Measurements from ENCODE around the gene OSTC.
A peak's percentile ranks its signal among the peaks of the same experiment; 100 is the strongest.

The OSTC gene

DNA sequence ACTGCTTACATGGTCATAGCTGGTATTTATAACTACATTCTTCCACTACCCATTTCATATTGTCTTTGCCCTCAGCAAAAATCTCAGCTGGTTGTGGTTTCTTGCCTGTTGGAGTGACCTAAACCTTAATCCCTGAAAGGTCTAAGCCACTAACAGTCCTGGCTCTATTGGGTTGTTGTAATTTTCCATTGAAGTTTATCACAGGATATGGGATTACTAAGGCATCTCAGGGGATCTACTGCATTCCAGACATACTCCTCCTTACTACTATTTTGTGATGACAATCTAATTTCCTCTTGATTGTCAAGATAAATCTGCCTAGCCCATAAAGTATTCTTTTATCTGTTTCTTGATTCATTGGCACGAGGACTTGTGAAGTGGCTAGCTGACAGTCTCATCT lies 6.2 kb upstream of the OSTC start:
- no peak for DNase-seq

DNA sequence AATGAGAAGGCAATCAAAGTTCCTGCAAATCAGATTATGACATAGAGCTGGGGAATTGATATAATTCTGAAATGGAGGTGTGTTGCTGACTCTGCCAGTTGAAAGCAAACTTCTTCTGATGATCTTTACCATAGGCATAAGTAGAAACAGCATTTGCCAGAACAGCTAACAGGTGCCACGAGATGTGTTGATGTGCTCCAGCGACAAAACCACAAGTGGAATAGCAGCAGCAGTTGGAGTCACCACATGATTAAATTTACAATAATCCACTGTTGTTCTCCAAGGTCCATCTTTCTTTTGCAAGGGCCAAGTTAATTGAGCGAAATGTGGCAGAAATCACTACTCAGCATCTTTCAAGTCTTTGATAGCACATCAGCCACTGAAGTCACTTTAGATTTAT lies 3.7 kb upstream of the OSTC start:
- DNase-seq = no peak

DNA sequence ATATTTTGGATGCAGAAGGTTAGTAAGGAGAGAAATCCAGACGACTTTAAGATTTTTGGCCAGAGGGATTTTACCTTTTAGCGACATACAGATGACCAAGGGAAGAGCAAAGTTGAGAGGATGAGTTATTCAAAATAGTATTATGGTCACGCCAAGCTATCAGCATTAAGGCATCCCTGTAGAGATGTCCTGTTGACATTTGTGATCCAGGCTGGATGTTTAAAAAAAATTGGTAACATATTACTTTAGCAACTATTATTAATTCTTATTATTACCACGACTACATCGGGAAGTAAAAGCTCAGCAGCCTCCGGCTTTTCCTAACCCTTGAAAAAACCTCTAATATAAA lies 562 bp upstream of the OSTC start:
- no peak for DNase-seq

DNA sequence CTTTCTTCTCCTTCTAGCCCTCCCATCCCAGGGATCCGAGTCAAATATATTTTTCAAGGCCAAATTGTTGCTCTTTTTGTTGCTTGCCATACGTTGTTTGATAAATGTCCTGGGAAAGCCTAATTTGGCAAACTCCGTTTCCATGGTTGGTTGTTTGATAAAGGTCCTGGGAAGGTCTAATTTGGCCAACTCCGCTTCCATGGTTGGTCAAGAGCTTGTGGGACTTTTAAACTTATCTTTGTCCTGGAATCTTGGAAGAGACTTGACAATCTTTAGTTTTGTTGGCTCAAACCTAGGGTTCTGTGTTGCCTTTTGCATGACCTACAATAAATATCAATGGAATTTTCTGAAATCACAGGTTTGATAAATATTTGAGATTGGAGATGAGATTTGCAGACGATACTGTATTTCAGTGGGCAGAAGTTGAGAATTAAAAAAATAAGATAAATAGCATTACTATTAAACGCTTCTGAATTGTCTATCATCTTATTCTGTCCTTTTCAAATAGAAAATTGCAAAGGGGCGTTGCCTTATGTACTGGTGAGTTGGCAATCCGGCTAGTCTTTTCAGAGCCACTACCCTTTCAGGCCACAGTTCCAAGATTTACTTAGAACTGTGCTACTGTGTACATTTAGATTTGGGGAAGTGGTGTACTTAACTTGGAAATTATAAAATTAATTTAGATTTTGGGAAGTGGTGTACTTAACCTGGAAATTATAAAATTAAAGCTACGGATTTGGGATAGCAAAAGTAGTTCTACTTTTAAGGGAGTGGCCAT lies 804 bp downstream of the OSTC start:
- no peak for DNase-seq

DNA sequence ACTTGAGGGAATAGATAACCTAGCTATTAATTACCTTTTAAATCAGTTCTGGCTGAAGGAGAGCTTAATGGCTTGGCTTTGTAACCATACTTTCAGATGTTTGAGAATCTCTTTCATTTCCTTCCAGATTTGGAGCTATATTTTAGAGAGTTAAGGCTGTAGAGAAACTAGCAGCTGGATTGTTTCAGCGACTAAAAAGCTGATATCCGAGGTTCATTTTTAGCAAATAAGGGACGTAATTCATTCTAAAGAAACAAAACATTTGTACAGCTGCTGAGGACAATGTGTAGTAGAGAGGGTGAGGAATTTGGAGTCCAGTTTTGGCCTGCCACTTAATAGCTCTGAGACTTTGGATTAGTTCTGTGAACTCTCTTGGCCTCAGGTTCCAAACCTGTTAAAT lies 12.2 kb downstream of the OSTC start:
- DNase-seq = no peak

DNA sequence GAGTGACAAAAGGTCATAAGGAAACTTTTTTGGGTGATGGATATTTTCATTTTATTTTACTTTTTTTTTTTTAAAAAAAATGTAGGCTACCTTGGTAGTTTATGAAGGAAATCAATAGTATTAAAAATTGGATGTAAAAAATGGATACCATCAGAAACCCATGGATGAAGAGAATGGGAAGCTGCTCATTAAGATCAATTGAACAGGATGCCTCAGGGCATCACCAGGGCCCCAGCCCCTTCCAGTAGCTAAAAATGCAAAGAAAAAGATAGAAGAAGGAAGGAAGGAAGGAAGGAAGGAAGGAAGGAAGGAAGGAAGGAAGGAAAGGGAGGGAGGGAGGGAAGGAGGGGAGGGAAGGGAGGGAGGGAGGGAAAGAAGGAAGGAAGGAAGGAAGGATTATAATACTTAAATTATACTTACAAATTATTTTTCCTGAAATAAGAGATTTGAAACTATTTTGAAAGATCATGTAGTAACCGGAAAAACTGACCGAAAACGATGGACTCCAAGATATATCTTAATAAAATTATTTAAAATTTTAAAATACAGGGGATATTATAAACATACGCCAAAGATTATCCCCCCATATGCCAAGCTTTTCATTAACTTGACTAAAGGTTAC lies 24.1 kb downstream of the OSTC start:
- DNase-seq = no peak

DNA sequence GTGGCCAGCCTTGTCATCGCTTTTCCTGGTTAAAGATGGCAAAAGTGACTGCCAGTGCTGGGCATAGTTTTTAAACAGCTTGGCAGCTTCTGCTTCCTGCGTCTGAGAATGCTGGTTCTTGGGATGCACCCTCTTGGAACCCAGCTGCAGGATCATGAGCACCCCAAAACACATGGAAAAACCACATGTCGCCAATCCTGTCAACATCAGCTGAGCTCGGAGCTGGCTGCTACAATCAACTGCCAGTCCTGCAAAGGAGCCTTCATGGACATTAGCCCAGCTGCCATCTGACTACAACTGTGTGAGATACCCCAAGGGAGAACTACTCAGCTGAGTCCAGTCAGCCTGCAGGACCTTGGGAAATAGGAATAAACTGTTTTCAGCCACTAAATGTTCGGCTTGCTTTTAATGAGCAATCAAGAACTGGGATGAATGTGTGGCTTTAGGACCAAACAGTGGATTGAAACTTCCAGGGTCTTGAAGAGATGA lies 31.0 kb downstream of the OSTC start:
- DNase-seq = peak in 1 of 56 donors; percentile 2

DNA sequence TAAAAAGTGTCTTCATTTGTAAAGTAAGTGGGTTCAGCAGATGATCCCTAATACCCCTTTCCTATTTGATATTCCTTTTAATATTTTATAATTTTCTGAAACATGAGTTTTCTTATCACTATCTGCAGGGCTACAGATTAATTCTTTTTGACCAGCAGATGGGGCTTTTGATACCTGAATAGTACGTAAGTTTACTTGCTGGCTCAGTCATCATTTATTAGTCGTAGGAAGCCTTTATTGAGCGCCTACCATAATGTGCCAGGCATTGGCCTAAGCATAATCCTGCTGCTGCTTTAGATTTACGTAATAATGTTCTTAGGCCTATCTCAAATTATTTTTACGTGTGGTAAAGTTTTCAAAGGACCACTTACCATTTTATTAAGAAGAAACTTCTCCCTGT lies 33.1 kb downstream of the OSTC start:
- DNase-seq = peak in 1 of 56 donors; percentile 3

DNA sequence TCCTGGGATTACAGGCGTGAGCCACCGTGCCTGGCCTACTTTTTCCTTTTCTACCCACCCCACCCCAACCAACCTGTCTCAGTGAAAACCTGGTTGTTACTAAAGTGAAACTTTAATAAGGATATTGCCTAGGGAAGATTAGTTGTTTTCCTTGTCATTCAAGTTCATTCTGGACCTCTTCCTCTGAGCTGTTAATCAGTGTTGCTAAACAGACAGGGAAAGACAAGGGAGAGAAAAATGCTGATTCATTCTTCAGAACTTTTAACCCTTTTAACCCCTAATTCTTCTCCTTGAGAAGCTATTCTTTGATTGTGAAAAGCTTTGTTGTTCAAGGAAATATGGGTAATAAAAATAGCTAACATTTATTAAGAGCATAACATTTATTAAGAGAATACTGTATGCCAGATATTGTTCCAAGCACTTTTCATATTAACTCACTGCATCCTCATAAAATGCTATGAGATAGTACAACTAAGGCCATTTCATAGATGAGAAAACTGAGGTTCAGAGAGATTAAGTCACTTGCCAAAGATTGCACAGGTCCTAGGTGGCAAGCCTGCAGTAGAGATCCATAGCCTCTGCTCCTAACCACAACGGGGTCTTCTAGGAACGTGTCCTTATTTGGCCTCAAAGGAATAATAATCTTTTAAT lies 34.8 kb downstream of the OSTC start:
- DNase-seq = no peak

DNA sequence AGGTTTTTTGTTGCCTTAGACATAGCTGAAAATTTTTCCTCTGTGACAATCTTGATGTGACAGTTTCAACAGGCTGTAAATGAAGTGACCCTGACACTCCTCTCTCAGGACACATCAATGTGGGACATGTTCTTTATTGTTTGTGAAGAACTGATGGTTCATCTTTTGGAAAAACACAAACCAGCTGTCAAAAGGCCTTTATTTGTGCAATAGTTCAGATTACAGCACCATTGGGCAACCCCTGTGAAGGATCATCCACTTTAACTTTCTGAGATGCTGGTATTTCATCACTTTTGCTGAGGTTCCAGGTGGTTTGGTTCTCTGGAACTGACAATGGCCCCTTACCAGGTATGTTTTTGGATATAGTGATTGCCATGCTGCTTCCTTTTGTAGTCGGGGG lies 40.3 kb downstream of the OSTC start:
- DNase-seq = no peak

DNA sequence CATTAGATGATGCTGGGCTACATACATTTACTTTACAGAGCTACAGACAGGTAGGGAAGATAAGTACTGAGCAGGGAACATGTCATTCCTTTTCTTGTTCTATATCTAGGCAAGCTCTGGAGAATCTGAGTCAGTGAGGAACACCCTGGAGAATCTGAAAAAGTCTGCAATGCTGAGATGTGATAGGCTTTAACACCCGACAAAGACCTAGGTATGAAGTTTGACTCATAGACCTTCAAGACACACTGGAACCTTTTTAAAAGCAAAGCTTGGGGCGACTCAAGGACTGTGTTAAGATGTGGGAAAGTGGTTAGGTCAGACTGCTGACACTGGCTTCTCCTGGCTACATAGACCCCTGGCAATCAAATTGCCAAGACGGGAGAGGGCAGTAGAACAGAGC lies 42.8 kb downstream of the OSTC start:
- DNase-seq = no peak

DNA sequence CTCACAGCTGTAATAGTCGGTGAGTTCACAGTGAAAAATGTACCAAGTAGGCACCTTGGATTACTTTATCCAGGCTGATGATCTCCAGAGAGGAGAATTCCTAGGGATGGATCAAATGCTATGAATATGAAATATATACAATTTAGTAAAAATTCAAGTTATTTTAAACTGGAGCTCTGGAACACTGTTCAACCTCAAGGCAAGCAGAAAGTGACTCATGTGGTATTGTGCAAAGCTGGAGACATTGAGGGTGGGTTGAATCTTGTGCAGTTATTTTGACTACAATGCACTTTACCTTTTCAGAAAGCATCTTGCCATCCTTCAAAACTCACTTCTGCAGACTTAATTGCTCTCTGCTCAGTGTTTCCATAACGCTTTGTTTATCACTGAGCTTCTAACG lies 43.4 kb downstream of the OSTC start:
- no peak for DNase-seq

DNA sequence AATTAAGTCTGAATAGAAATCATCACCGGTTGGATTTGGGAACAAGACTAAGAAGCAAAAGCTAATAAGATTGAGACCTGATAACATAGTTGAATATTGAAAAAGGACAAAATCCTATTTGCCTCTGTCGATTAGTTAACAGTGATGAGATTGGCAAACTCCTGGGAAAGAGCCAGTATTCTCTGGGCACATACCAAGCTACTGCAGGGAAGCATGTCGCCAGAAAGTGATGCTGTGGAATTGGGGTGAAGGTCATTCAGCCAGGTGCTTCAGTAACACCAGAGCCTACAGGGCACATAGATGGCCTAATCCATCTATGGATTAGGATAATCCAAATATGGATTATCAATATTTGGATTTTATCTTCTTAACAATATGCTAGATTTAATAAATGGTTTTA lies 44.0 kb downstream of the OSTC start:
- no peak for DNase-seq

DNA sequence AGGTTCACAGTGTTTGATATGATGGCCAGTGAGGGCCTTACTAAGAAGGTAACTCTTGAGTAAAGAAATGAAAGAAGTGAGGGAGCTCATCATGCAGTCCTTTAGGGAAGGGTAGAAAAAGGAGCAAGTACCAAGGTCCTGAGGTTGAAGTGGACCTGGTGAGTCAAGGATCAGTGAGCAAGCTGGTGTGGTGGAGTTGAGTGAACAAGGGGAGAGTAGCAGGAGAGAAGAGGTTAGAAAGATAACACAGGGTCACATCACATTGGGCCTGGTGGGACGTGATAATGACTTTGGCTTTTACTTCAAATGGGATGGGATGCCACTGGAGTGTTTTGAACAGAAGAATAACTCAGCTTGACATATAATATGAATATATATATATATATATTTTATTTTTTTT lies 44.7 kb downstream of the OSTC start:
- no peak for DNase-seq

DNA sequence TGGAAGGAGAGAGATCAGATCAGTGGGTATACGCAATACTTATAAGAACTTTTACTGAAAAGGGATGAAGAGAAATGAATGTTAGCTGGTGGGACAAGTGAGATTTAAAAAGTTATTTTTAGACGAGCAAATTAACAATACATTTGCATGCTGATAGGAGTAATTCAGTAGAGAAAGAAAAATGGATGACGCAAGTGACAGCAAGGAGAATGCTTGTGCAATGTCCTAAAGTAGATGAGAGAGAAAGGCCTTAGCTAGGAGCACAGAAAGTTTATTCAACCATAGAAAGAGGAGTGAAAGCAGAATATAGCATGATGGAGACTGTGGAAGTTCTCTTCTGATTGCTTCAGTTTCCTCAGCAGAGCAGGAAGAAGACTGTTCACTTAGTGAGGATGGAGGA lies 45.8 kb downstream of the OSTC start:
- DNase-seq = no peak

DNA sequence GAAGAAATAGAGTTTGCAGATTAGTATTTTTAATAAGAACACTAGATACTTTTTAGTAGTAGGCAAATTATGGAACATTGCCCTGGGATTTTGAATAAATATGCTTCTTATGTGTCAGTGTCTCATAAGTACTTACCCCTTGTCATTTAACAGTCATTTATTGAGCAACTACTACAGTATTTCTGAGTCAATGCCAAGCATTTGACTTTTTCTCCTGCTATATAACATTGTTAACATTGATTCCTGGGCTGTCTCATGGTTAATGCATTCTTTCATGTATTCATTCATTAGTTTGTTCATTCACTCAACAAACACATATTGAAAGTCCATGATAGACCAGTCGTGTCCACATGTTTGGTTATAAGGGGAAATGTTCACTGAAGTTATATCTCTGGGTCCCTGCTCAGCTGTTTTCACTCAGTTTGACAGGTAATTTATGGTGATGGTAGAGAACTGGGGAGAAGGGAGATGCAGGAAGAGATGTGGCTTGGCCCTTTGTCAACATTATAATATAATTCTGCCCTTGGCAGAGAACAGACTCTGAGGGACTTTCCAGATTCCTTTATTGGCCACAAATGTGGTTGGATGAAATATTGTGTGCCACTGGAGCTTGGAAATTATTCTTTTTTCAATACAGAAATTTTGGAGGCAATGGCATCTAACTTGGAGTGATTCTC lies 49.8 kb downstream of the OSTC start:
- DNase-seq = no peak

DNA sequence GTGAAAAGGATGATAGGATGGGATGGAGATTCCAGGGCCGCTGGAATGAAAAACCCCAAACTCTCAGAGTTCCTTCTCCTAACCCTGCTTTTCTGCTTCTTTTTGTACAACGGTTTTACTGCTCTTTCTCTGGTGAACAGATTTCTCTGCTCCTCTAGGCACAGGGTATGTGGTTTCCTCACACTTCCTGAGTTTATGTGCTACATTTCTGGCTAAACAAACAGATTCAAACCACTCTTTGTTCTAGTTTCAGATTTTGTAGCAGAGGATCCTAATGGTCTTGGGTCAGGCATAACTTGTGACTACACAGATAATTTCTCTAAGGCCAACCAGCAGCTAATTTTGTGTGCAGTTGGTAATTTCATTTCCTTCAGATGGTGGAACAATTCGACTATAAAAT lies 52.6 kb downstream of the OSTC start:
- DNase-seq = no peak

DNA sequence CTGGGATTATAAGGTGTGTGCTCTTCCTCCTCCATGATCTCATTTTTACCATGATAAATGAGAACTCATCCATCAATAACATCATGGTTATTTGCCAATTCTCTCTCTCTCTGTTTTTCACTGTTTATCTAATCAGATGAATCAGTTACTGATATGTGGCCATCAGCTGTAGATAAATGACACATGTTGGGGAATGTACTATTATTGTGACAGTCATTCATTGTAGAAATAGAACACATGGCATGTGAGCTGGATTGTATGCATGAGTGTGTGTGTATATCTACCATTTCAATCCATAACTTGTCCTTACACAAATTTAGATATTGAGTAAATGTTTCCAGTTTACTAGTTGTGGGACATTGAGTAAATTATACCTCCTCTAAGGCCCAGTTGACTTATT lies 53.0 kb downstream of the OSTC start:
- no peak for DNase-seq

DNA sequence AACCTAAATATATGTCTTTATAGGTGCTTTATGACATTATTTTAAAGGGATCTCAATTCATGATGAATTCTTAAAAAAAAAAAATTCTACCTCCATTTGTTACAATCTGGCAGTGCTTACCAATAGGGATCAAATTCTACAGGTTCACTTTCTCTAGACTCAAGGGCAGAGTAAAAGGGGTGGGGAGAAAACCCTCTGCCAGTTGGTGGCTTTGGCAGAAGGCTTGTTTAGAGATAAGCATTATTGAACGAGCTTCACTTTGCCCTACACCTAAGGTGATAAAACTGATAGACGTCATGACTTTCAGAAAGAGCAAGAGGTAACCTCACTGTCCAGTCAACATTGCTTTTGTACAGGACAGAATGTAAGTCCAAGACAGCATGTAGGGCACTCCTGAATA lies 53.6 kb downstream of the OSTC start:
- no peak for DNase-seq

DNA sequence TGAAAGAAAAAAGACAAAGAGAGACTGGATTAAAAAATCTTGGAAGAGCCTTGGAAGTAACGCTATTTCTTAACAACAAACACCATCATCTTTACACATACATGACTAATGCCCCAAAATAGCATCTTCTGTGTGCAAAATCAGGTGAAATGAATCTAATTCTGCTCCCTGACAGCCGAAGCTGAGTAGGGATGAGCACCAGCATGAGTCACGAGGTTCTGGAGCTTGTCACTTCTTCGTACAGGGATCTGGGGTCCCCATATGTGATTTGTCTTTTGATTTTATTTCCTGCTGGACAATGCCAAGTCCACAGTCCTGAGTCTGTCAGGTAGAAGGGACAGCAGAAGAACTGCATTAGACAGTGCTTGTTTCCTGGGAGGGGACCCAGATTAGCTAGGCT lies 55.9 kb downstream of the OSTC start:
- peak in 2 of 56 donors; percentile 3 to 41 for DNase-seq

DNA sequence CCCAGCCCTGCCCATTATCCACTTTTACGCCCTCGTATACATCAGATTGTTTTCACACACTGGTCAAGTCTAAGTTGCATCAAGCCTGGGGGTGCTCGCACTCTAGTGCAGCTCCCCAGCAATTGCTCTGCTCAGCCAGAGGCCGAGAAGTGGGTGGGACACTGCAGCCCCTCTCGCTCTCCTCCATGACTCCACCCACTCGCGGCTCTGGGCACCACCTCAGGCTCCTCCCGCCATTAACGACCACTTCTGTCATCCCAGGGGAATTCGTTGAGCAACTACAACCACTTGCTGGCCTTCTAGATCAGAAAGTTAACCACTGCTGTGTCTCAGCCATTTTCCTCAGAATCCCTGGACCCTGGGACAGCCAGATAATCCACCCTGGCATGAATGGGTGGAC lies 58.8 kb downstream of the OSTC start:
- DNase-seq = no peak

DNA sequence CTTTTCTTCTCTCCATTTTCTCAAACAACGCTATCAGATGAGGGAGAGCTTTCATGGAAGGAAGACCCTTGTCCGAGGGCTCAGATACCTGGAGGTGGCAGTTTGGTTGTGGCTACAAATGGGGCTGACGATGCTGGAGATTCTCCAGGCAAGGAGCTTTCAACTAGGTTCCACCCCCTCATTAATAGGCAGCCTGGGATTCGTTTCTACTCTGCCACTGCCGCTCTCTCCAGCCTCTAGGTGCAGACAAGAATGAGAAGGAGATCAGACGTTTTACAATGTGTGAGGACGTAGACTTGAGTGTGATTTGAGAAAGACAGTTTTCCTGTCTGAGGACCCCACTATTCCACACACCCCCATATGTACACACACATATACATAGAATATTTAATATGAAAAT lies 59.3 kb downstream of the OSTC start:
- no peak for DNase-seq

Data from amygdala (tissue), 56 donors.